Heart left ventricle (tissue), 16 donors: ENCODE data around the gene FUCA1. TPM values are rescaled to one million over a fixed set of nuclear protein-coding genes. Genes with fewer than 3 reads are reported as not detected.
"Not testable (repeated sequence)": the region's sequence is repeated elsewhere in the genome, so short reads cannot be mapped to it uniquely, and the experiment has no call there.

ENCODE experiments used
- ATAC-seq, 4 donors: fragments of 200-7000 bp; cut with Tn5 transposase; one replicate each; pipeline ENCODE4 v1.9.1; 2020 to 2022; ENCODE audit warnings: moderate library complexity in 4 of 4, mild to moderate bottlenecking in 3 of 4, moderate number of reproducible peaks in 1 of 4
- DNase-seq, 5 donors: peaks; one replicate each; pipeline ENCODE4 v3.0.0-alpha.2; 2020
- H3K27ac ChIP-seq, 12 donors: fragments of 200-600 bp; sonication (generic) in 4 of 12; one replicate each; pipeline versions ENCODE4 v1.5.0 to v1.8.0; 2016 to 2022; ENCODE audit warnings: mild to moderate bottlenecking in 2 of 12
- H3K27me3 ChIP-seq, 9 donors: fragments of 200-600 bp; sonication (generic) in 2 of 9; one replicate each; pipeline versions ENCODE4 v1.5.1 to v1.8.0; 2016 to 2022; ENCODE audit warnings: mild to moderate bottlenecking in 3 of 9
- H3K36me3 ChIP-seq, 9 donors: fragments of 200-600 bp; sonication (generic) in 2 of 9; one replicate each; pipeline versions ENCODE4 v1.5.0 to v1.8.0; 2018 to 2022; ENCODE audit warnings: mild to moderate bottlenecking in 2 of 9
- H3K4me1 ChIP-seq, 12 donors: fragments of 200-600 bp; sonication (generic) in 4 of 12; one replicate each; pipeline versions ENCODE4 v1.5.0 to v1.8.0; 2016 to 2022; ENCODE audit warnings: mild to moderate bottlenecking in 3 of 12
- H3K4me3 ChIP-seq, 12 donors: fragments of 200-600 bp; sonication (generic) in 4 of 12; one replicate each; pipeline versions ENCODE4 v1.5.0 to v1.8.0; 2017 to 2022; ENCODE audit warnings: mild to moderate bottlenecking in 9 of 12, moderate library complexity in 4 of 12
- H3K9me3 ChIP-seq, 12 donors: fragments of 200-600 bp; sonication (generic) in 4 of 12; one replicate each; pipeline versions ENCODE4 v1.5.0 to v1.8.0; 2016 to 2022; ENCODE audit warnings: mild to moderate bottlenecking in 1 of 12
- POLR2A ChIP-seq, 2 donors: fragments of 450-650 bp; IDR thresholded peaks; one replicate each; pipeline ENCODE4 v1.6.1; 2017; ENCODE audit warnings: antibody characterized with exemption in 2 of 2, mild to moderate bottlenecking in 2 of 2, moderate library complexity in 2 of 2
- WGBS, 4 donors: extraction: QIAGEN DNeasy Blood & Tissue Kit in 2 of 4; methylation state at CpG; one replicate each; pipeline versions ENCODE4 v1.1.5 to v1.1.7; 2013 to 2018; 5-methylcytosine and 5-hydroxymethylcytosine counted together
- intact Hi-C, 10 donors: fragments of 100-400 bp; cut with DNase I; formaldehyde crosslinking; loops; one replicate each; pipeline versions ENCODE4 v1.11.1 to v1.14.2; 2022
- polyA plus RNA-seq, 2 donors: library from polyadenylated mRNA; stranded (reverse); fragments of 200-250 nt; gene quantifications; one replicate each; pipeline ENCODE4 v1.2.3, GENCODE V29; 2013
- total RNA-seq, 9 donors: library from RNA; depleted of rRNA in 2 of 9; stranded (reverse); fragments of >200 nt in 2 of 9; fragmentation: NEBNext Ultra II Directional in 3 of 9; extraction: Animal tissue kit (Norgen Biotek cat#: 25700) in 3 of 9; gene quantifications; one replicate each; pipeline versions ENCODE4 v1.1.0 to v1.2.4, GENCODE V29; 2016 to 2023
- TF ChIP-seq, protein P1 (sequence below), 12 donors: fragments of 200-600 bp; sonication (generic) in 4 of 12; IDR thresholded peaks; one replicate each; pipeline versions ENCODE4 v1.5.0 to v1.8.0; 2018 to 2022; ENCODE audit warnings: antibody characterized with exemption in 12 of 12, mild to moderate bottlenecking in 5 of 12
- donor health status: ischemic (EF 13 %, LVEDD 7.1; RV severe dilation, severe dysfunction).
- donor health status: healthy with polysubstance abuse.
- donor health status: DM: no; HTN: yes; CAD: no.
- donor health status: DM: no; HTN: no; CAD: no.
- donor health status: ischemic (EF 25% LVEDD 6.9; RV normal size, moderate dysfunction).
- donor health status: ischemic (EF 25% LVEDD 5.7; RV mildly dilated, moderate dysfunction).
- donor health status: healthy.
- donor health status: DM: yes; HTN: yes; CAD: no.
- donor health status: ischemic (EF 35%, LVEDD 5.7; RV mildly dilated, moderate dysfunction).
- donor health status: nonischemic (EF 11% LVEDD 7.7; RV severe dilation, severe dysfunction).
- donor health status: DM: yes; HTN: yes; CAD: no.
- donor health status: PGD.
- donor health status: ischemic (EF 29% LVEDD 5.4; RV normal size, mild dysfunction).
- donor health status: nonischemic (EF 23%, LVEDD 6.1; RV moderate dilation, normal function).

Gene FUCA1
- total and polyA plus RNA-seq, 11 donors: 10.6 to 54.2 (median 16.1) TPM

DNA sequence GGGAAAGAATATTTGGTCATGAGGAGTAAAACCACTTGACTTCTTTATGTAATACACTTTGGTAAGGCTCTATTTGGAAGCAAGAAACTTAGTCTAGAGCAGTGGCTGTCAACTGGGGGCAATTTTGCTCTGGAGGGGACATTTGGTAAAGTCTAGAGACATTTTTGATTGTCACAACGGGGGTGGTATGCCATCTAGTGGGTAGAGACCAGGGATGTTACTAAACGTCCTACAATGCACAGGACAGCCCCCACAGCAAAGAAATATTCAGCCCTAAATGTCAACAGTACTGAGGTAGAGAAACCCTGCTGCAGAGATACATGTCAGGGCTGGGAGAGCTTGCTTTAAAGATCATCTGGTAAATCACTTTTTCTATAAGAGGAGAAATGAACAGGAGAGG is 13.5 kb downstream of the FUCA1 start:
- no peak for DNase-seq
- no peaks in the 10 kb centered on the region for H3K9me3 ChIP-seq
- peaks cover 0 to 63% (median 48%) of the 10 kb centered on the region in 9 donors for H3K36me3 ChIP-seq
- no peaks in the 10 kb centered on the region for H3K27me3 ChIP-seq
- intact Hi-C loops: no loop called here
- TF ChIP-seq, protein P1, sequence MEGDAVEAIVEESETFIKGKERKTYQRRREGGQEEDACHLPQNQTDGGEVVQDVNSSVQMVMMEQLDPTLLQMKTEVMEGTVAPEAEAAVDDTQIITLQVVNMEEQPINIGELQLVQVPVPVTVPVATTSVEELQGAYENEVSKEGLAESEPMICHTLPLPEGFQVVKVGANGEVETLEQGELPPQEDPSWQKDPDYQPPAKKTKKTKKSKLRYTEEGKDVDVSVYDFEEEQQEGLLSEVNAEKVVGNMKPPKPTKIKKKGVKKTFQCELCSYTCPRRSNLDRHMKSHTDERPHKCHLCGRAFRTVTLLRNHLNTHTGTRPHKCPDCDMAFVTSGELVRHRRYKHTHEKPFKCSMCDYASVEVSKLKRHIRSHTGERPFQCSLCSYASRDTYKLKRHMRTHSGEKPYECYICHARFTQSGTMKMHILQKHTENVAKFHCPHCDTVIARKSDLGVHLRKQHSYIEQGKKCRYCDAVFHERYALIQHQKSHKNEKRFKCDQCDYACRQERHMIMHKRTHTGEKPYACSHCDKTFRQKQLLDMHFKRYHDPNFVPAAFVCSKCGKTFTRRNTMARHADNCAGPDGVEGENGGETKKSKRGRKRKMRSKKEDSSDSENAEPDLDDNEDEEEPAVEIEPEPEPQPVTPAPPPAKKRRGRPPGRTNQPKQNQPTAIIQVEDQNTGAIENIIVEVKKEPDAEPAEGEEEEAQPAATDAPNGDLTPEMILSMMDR (IDR thresholded peaks at IDR 0.05): peak in 8 of 12 donors; percentile 13 to 39 (median 24)
- no peak for TF ChIP-seq POLR2A (IDR thresholded peaks at IDR 0.05)
- H3K4me3 ChIP-seq: no peak overlapping the region
- WGBS, 4 donors: 26 to 41% (median 32%) methylated on average over 2 of the region's 2 CpGs
- peaks cover 0 to under 1% (median 0%) of the 10 kb centered on the region in 12 donors for H3K4me1 ChIP-seq
- peak in 1 of 4 donors; percentile 39 for ATAC-seq
- no peak overlapping the region for H3K27ac ChIP-seq

DNA sequence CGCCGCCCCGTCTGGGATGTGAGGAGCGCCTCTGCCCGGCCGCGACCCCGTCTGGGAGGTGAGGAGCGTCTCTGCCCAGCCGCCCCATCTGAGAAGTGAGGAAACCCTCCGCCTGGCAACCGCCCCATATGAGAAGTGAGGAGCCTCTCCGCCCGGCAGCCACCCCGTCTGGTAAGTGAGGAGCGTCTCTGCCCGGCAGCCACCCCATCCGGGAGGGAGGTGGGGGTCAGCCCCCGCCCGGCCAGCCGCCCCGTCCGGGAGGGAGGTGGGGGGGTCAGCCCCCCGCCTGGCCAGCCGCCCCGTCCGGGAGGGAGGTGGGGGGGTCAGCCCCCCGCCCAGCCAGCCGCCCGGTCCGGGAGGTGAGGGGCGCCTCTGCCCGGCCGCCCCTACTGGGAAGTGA is 15.0 kb downstream of the FUCA1 start:
- ATAC-seq, H3K4me3 ChIP-seq, H3K4me1 ChIP-seq, intact Hi-C loops, DNase-seq, H3K27ac ChIP-seq, H3K9me3 ChIP-seq, H3K27me3 ChIP-seq: not testable (repeated sequence)
- H3K36me3 ChIP-seq: peaks cover 0 to 55% (median 39%) of the 10 kb centered on the region in 9 donors
- WGBS, 4 donors: 92 to 100% (median 93%) methylated on average over 1 to 29 of the region's 34 CpGs

DNA sequence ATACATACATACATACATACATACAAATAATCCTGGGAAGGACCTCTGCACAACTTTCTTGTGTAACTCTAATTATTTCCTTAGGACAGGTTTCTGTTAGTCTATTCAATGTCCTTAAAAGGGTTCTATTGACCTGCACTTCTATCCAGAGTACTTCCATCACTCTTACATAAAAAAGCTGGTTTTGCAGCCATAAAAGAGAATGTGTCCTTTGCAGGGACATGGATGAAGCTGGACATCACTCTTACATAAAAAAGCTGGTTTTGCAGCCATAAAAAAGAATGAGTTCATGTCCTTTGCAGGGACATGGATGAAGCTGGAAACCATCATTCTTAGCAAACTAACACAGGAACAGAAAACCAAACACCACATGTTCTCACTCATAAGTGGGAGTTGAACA is 16.7 kb downstream of the FUCA1 start:
- intact Hi-C loops: not testable (repeated sequence)
- peaks cover 0 to 55% (median 38%) of the 10 kb centered on the region in 9 donors for H3K36me3 ChIP-seq

DNA sequence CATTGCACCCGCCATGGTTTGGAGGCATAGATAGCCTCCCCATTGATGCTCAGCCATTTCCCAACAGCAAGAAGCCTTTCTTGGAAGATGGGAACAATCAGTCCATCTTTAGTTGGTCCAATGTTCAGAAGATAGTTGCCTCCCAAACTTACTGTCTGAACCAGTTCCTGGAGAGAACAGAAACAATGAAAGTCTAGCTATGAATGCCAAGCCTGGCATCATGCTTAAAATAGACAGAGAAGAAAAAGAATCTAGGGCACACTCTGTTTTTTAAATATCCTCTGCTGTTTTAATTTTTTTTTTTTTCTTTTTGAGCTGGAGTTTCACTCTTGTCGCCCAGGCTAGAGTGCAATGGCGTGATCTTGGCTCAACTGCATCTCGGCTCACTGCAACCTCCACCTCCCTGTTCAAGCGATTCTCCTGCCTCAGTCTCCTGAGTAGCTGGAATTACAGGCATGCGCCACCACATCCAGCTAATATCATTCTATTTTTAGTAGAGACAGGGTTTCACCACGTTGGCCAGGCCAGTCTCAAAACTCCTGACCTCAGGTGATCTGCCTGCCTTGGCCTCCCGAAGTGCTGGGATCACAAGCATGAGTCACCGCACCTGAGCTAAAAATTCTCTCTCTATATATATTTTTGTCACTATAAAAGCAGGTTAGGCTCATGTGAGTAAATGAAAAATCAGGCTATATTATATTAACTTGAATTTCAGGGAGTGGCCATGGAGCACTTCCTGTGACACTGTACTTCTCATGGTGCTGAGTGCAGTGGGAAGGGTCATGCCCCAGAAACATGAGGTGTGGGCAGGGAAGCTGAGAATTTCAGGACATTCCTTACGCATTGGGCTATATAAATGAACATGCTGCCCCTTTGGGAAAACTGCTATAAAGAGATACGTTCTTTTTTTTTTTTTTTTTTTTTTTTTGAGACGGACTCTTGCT is 19.1 kb downstream of the FUCA1 start:
- TF ChIP-seq, protein P1 (IDR thresholded peaks at IDR 0.05): no peak
- no peak for TF ChIP-seq POLR2A (IDR thresholded peaks at IDR 0.05)
- Histone ChIP-seq H3K27ac (peak overlapping the region in 11 of 12 donors; percentile 47 to 81 (median 70)), H3K9me3 (peaks cover 0 to 8% (median 0%) of the 10 kb centered on the region in 12 donors), H3K27me3 (no peaks in the 10 kb centered on the region), H3K4me1 (peaks cover 0 to 9% (median 0%) of the 10 kb centered on the region in 12 donors), H3K4me3 (no peak overlapping the region), H3K36me3 (peaks cover 0 to 60% (median 44%) of the 10 kb centered on the region in 9 donors)
- WGBS, 4 donors: 60 to 66% (median 63%) methylated on average over 12 of the region's 12 CpGs
- DNase-seq (peak in 3 of 5 donors; percentile 29 to 41 (median 39)), ATAC-seq (peak; percentile 52 to 86 (median 76))
- intact Hi-C loops: no loop called here

More for the DNA sequence above, 16.7 kb downstream of the FUCA1 start:
- H3K4me3 ChIP-seq, ATAC-seq, H3K4me1 ChIP-seq, DNase-seq, H3K27me3 ChIP-seq, H3K27ac ChIP-seq, H3K9me3 ChIP-seq: not testable (repeated sequence)

DNA sequence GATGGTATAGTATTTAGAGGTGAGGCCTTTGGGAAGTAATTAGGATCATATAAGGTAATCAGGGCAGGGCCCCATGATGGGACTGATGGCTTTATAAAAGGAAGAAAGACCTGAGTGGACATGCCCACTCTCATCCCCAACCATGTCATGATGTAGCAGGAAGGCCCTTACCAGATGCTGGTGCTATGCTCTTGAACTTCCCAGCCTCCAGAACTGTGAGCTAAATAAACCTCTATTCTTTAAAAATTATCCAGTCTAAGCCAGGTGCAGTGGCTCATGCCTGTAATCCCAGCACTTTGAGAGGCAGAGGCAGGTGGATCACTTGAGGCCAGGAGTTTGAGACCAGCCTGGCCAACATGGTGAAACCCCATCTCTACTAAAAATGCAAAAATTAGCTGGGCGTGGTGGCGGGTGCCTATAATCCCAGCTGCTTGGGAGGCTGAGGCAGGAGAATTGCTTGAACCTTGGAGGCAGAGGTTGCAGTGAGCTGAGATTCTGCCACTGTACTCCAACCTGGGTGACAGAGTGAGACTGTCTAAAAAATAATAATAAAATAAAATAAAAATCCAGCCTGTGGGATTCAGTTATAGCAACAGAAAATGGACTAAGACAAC is 20.5 kb downstream of the FUCA1 start:
- H3K4me3 ChIP-seq, H3K9me3 ChIP-seq, intact Hi-C loops, H3K4me1 ChIP-seq, ATAC-seq, H3K27me3 ChIP-seq, DNase-seq: not testable (repeated sequence)
- WGBS, 4 donors: 97 to 100% (median 99%) methylated on average over 2 of the region's 2 CpGs
- Histone ChIP-seq H3K36me3 (peaks cover 0 to 63% (median 44%) of the 10 kb centered on the region in 9 donors), H3K27ac (peak overlapping the region in 1 of 12 donors; percentile 75)
